Neuronal stem cell (in vitro differentiated cells): ENCODE measurements around the gene CFL1.

ENCODE experiments used
- DNase-seq: peaks from one replicate; pipeline ENCODE4 v3.0.0-alpha.2; 2013; ENCODE audit warnings: low spot score
- H2AFZ ChIP-seq: one replicate; pipeline ENCODE4 v1.6.1; 2013; ENCODE audit warnings: mild to moderate bottlenecking, low read length, inconsistent platforms
- H2AK5ac ChIP-seq: 2 replicates; pipeline ENCODE4 v1.6.1; 2013; ENCODE audit warnings: low read depth, mild to moderate bottlenecking, inconsistent platforms, low read length, moderate library complexity, mixed read lengths
- H2BK120ac ChIP-seq: 2 replicates; pipeline ENCODE4 v1.6.1; 2013; ENCODE audit warnings: low read depth, mild to moderate bottlenecking, inconsistent platforms, low read length, moderate library complexity, mixed read lengths
- H2BK12ac ChIP-seq: one replicate; pipeline ENCODE4 v1.6.1; 2013; ENCODE audit warnings: low read length, inconsistent platforms
- H2BK15ac ChIP-seq: 2 replicates; pipeline ENCODE4 v1.6.1; 2013; ENCODE audit warnings: mild to moderate bottlenecking, low read length, inconsistent platforms, mixed read lengths
- H2BK5ac ChIP-seq: one replicate; pipeline ENCODE4 v1.6.1; 2013; ENCODE audit warnings: inconsistent platforms, mild to moderate bottlenecking, low read length, moderate library complexity
- H3K14ac ChIP-seq: one replicate; pipeline ENCODE4 v1.6.1; 2013; ENCODE audit warnings: low read length, inconsistent platforms
- H3K18ac ChIP-seq: 2 replicates; pipeline ENCODE4 v1.6.1; 2013; ENCODE audit warnings: low read length, inconsistent platforms
- H3K23ac ChIP-seq: 2 replicates; pipeline ENCODE4 v1.6.1; 2013; ENCODE audit warnings: low read depth, mild to moderate bottlenecking, mixed read lengths, low read length, inconsistent platforms; ENCODE audit not compliant: poor library complexity
- H3K27ac ChIP-seq: replicated peaks from 3 replicates; pipeline ENCODE4 v1.5.1; 2013; ENCODE audit warnings: low read length, inconsistent platforms
- H3K27me3 ChIP-seq, 3 experiments: 2 replicates each; pipeline ENCODE4 v1.6.1; 2013; ENCODE audit warnings: low read length in 3 of 3, mild to moderate bottlenecking in 2 of 3, inconsistent platforms in 1 of 3, low read depth in 1 of 3, mixed read lengths in 1 of 3, moderate library complexity in 1 of 3; ENCODE audit not compliant: control insufficient read depth in 3 of 3, insufficient read depth in 3 of 3
- H3K36me3 ChIP-seq, 2 donors: replicated peaks in 1 of 2; 2 replicates each; pipeline ENCODE4 v1.6.1; 2013; ENCODE audit warnings: low read length in 2 of 2; ENCODE audit not compliant: control insufficient read depth in 2 of 2, insufficient read depth in 2 of 2
- H3K4ac ChIP-seq: 2 replicates; pipeline ENCODE4 v1.6.1; 2013; ENCODE audit warnings: inconsistent platforms, mild to moderate bottlenecking, low read length, moderate library complexity
- H3K4me1 ChIP-seq, 2 donors: 1 replicate in 1 of 2; 2 replicates in 1 of 2; pipeline ENCODE4 v1.6.1; 2013; ENCODE audit warnings: low read length in 2 of 2, low read depth in 1 of 2; ENCODE audit not compliant: control insufficient read depth in 2 of 2, insufficient read depth in 1 of 2
- H3K4me2 ChIP-seq: one replicate; pipeline ENCODE4 v1.6.1; 2013; ENCODE audit warnings: mild to moderate bottlenecking, low read length, inconsistent platforms; ENCODE audit not compliant: insufficient read depth, poor library complexity, severe bottlenecking
- H3K4me3 ChIP-seq, 2 donors: 2 replicates each; pipeline ENCODE4 v1.5.1; 2013; ENCODE audit warnings: low read length in 2 of 2, mild to moderate bottlenecking in 2 of 2, inconsistent platforms in 1 of 2, moderate library complexity in 1 of 2
- H3K79me1 ChIP-seq: one replicate; pipeline ENCODE4 v1.6.1; 2013; ENCODE audit warnings: low read depth, mild to moderate bottlenecking, inconsistent platforms, low read length, moderate library complexity
- H3K9ac ChIP-seq: one replicate; pipeline ENCODE4 v1.6.1; 2013; ENCODE audit warnings: mild to moderate bottlenecking, low read depth, low read length, inconsistent platforms; ENCODE audit not compliant: poor library complexity
- H3K9me3 ChIP-seq, 2 donors: replicated peaks in 1 of 2; 2 replicates each; pipeline versions ENCODE3 to v1.6.1; 2013; ENCODE audit warnings: low read length in 2 of 2, mild to moderate bottlenecking in 2 of 2, inconsistent platforms in 1 of 2, low read depth in 1 of 2, mixed read lengths in 1 of 2, moderate library complexity in 1 of 2; ENCODE audit not compliant: control insufficient read depth in 2 of 2, insufficient read depth in 1 of 2
- H4K8ac ChIP-seq: one replicate; pipeline ENCODE4 v1.6.1; 2013; ENCODE audit warnings: low read depth, mild to moderate bottlenecking, inconsistent platforms, low read length, moderate library complexity
- H4K91ac ChIP-seq: one replicate; pipeline ENCODE4 v1.6.1; 2013; ENCODE audit warnings: low read length, low read depth, mild to moderate bottlenecking, inconsistent platforms; ENCODE audit not compliant: poor library complexity
- WGBS, 2 donors: extraction: QIAGEN DNeasy Blood & Tissue Kit; methylation state at CpG; one replicate each; pipeline ENCODE4 v1.1.7; 2013; ENCODE audit warnings: missing lambda C conversion rate in 2 of 2, mixed read lengths in 1 of 2; ENCODE audit not compliant: insufficient read length in 2 of 2, insufficient replicate concordance in 1 of 2; ENCODE audit errors: extremely low coverage in 2 of 2; 5-methylcytosine and 5-hydroxymethylcytosine counted together

The CFL1 gene

GRCh38 chr11:65884716-65885092, 26.7 kb upstream of the CFL1 start:
- WGBS, 2 donors: no CpG with 5 or more reads among the region's 9 CpGs
- Histone ChIP-seq H2BK15ac (no peak overlapping the region), H3K18ac (no peak overlapping the region), H3K27ac (no peak overlapping the region), H3K36me3 (peaks cover 33 to 53% of the 10 kb centered on the region in 2 donors), H2BK5ac (no peak overlapping the region), H3K4me1 (peaks cover 9 to 12% of the 10 kb centered on the region in 2 donors), H4K91ac (no peak overlapping the region), H3K14ac (no peak overlapping the region), H3K9me3 (no peaks in the 10 kb centered on the region), H3K27me3 (peaks cover 0 to 7% (median 0%) of the 10 kb centered on the region in 3 experiments), H4K8ac (no peak overlapping the region), H2BK12ac (no peak overlapping the region), H3K23ac (no peak overlapping the region), H3K9ac (no peak overlapping the region), H3K4ac (no peak overlapping the region), H3K4me2 (no peak overlapping the region), H2AK5ac (no peak overlapping the region), H3K79me1 (peaks cover 3% of the 10 kb centered on the region), H3K4me3 (no peak overlapping the region), H2BK120ac (no peak overlapping the region), H2AFZ (no peak overlapping the region)
- peak; percentile 75 for DNase-seq

GRCh38 chr11:65883786-65884715, 26.1 kb upstream of the CFL1 start:
- Histone ChIP-seq H4K91ac (no peak overlapping the region), H2BK120ac (no peak overlapping the region), H3K27ac (no peak overlapping the region), H2BK12ac (no peak overlapping the region), H2BK15ac (no peak overlapping the region), H3K9ac (peak overlapping the region; percentile 27), H3K4me2 (no peak overlapping the region), H4K8ac (no peak overlapping the region), H2BK5ac (no peak overlapping the region), H3K18ac (no peak overlapping the region), H3K4me1 (peaks cover 7 to 9% of the 10 kb centered on the region in 2 donors), H3K27me3 (peaks cover 0 to 1% (median 0%) of the 10 kb centered on the region in 3 experiments), H2AK5ac (peak overlapping the region; percentile 78), H3K9me3 (no peaks in the 10 kb centered on the region), H3K4me3 (no peak overlapping the region), H3K23ac (no peak overlapping the region), H2AFZ (no peak overlapping the region), H3K4ac (no peak overlapping the region), H3K14ac (no peak overlapping the region), H3K36me3 (peaks cover 33 to 53% of the 10 kb centered on the region in 2 donors), H3K79me1 (peaks cover 3% of the 10 kb centered on the region)
- no CpG with 5 or more reads among the region's 28 CpGs for WGBS, 2 donors
- DNase-seq: no peak

- Histone ChIP-seq H2AK5ac (peak overlapping the region; percentile 78), H3K36me3 (peaks cover 33 to 53% of the 10 kb centered on the region in 2 donors), H3K4me2 (no peak overlapping the region), H3K4me1 (peaks cover 6 to 9% of the 10 kb centered on the region in 2 donors), H2BK5ac (no peak overlapping the region), H2BK12ac (no peak overlapping the region), H3K4ac (no peak overlapping the region), H4K8ac (no peak overlapping the region), H3K79me1 (peaks cover 3% of the 10 kb centered on the region), H3K4me3 (no peak overlapping the region), H2BK120ac (no peak overlapping the region), H3K27ac (no peak overlapping the region), H2AFZ (no peak overlapping the region), H3K23ac (no peak overlapping the region), H4K91ac (no peak overlapping the region), H3K9ac (no peak overlapping the region), H3K9me3 (peaks cover 0 to under 1% of the 10 kb centered on the region in 2 donors), H3K18ac (no peak overlapping the region), H2BK15ac (no peak overlapping the region), H3K14ac (no peak overlapping the region), H3K27me3 (no peaks in the 10 kb centered on the region)
- no peak for DNase-seq
- WGBS, 2 donors: no CpG with 5 or more reads among the region's 13 CpGs
Observed at GRCh38 chr11:65883058-65883761, 25.2 kb upstream of the CFL1 start.
